OCI-LY1 (cell line): ENCODE results near the gene LIN9.

Source experiments
- H2AFZ ChIP-seq: fragments of 200-600 bp; sonication (generic), shearing (Covaris generic); 2 replicates; pipeline ENCODE4 v1.6.0; 2014; ENCODE audit warnings: antibody characterized with exemption, mild to moderate bottlenecking, low read length
- H3F3A ChIP-seq: fragments of 200-600 bp; sonication (generic), shearing (Covaris generic); 2 replicates; pipeline ENCODE4 v1.6.0; 2014; ENCODE audit warnings: mild to moderate bottlenecking, antibody characterized with exemption, low read length, moderate library complexity; ENCODE audit not compliant: insufficient read depth
- H3K27ac ChIP-seq: fragments of 200-600 bp; sonication (generic); 2 replicates; pipeline ENCODE4 v1.5.1; 2014; ENCODE audit warnings: low read length, mixed run types, mild to moderate bottlenecking, low read depth; ENCODE audit not compliant: poor library complexity, severe bottlenecking
- H3K27me3 ChIP-seq: fragments of 200-600 bp; sonication (generic); 2 replicates; pipeline ENCODE4 v1.6.0; 2014; ENCODE audit warnings: antibody characterized with exemption, mild to moderate bottlenecking, low read length, moderate library complexity; ENCODE audit not compliant: insufficient read depth
- H3K36me3 ChIP-seq: fragments of 200-600 bp; sonication (generic); 2 replicates; pipeline ENCODE4 v1.6.1; 2014; ENCODE audit warnings: mild to moderate bottlenecking, antibody characterized with exemption, low read length, moderate library complexity, mixed read lengths; ENCODE audit not compliant: insufficient read depth
- H3K4me1 ChIP-seq: fragments of 200-600 bp; sonication (generic); 2 replicates; pipeline ENCODE4 v1.5.1; 2014; ENCODE audit warnings: mild to moderate bottlenecking, low read length, moderate library complexity; ENCODE audit not compliant: insufficient read depth, severe bottlenecking
- H3K4me2 ChIP-seq: fragments of 200-600 bp; sonication (generic), shearing (Covaris generic); 2 replicates; pipeline ENCODE4 v1.6.1; 2014; ENCODE audit warnings: low read length
- H3K4me3 ChIP-seq: fragments of 200-600 bp; sonication (generic); 2 replicates; pipeline ENCODE4 v1.5.1; 2014; ENCODE audit warnings: low read length, low read depth, mild to moderate bottlenecking, mixed read lengths; ENCODE audit not compliant: poor library complexity, severe bottlenecking
- H3K79me2 ChIP-seq: fragments of 200-600 bp; shearing (Covaris generic); 2 replicates; pipeline ENCODE4 v1.6.1; 2016; ENCODE audit warnings: mixed run types, low read length, mixed read lengths; ENCODE audit not compliant: insufficient read depth
- H3K9ac ChIP-seq: fragments of 200-600 bp; sonication (generic), shearing (Covaris generic); 2 replicates; pipeline ENCODE4 v1.6.1; 2014; ENCODE audit warnings: mild to moderate bottlenecking, low read length, mixed read lengths
- H3K9me2 ChIP-seq: fragments of 200-600 bp; sonication (generic), shearing (Covaris generic); 2 replicates; pipeline ENCODE4 v1.6.1; 2014; ENCODE audit warnings: low read depth, mild to moderate bottlenecking, low read length, mixed read lengths
- H3K9me3 ChIP-seq: fragments of 200-600 bp; shearing (Covaris generic); 2 replicates; pipeline ENCODE4 v1.6.1; 2014; ENCODE audit warnings: low read length, mixed read lengths
- H4K20me1 ChIP-seq: fragments of 200-600 bp; sonication (generic), shearing (Covaris generic); 2 replicates; pipeline ENCODE4 v1.6.0; 2016; ENCODE audit warnings: mild to moderate bottlenecking, low read length; ENCODE audit not compliant: insufficient read depth
- EZH2 ChIP-seq: fragments of 200-600 bp; sonication (generic), shearing (Covaris generic); IDR thresholded peaks from 2 replicates; pipeline ENCODE4 v1.8.0; 2017; ENCODE audit warnings: borderline replicate concordance, mixed run types, mild to moderate bottlenecking, antibody characterized with exemption, low read length, moderate library complexity, mixed read lengths
- TF ChIP-seq, protein P1 (sequence below): fragments of 200-600 bp; sonication (generic), shearing (Covaris generic); IDR thresholded peaks from 2 replicates; pipeline ENCODE4 v1.5.1; 2017; ENCODE audit warnings: mild to moderate bottlenecking, antibody characterized with exemption, low read length, moderate library complexity, mixed read lengths

The LIN9 gene

DNA sequence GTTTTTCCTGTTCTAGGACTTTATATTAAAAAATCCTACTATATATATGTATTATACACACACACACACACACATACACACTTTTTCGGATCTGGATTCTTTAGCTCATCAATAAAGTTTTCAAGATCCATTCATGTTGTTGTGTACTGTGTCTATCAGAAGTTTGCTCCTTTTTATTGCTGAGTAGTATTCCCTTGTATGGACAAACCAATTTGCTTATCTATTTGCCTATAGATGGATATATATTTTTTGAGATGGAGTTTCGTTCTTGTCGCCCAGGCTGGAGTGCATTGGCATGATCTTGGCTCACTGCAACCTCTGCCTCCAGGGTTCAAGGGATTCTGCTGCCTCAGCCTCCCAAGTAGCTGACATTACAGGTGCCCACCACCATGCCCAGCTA lies 20.3 kb upstream of the LIN9 start:
- Histone ChIP-seq H3K79me2 (no peaks in the 10 kb centered on the region), H3K36me3 (no peaks in the 10 kb centered on the region), H3K27me3 (no peaks in the 10 kb centered on the region), H3K9me2 (no peaks in the 10 kb centered on the region), H3K9me3 (no peaks in the 10 kb centered on the region), H3K9ac (no peak overlapping the region), H3K4me3 (no peak overlapping the region), H3K27ac (no peak overlapping the region), H2AFZ (no peak overlapping the region), H3K4me1 (peaks cover 18% of the 10 kb centered on the region), H3K4me2 (no peak overlapping the region), H4K20me1 (no peaks in the 10 kb centered on the region), H3F3A (no peaks in the 10 kb centered on the region)
- TF ChIP-seq, protein P1, sequence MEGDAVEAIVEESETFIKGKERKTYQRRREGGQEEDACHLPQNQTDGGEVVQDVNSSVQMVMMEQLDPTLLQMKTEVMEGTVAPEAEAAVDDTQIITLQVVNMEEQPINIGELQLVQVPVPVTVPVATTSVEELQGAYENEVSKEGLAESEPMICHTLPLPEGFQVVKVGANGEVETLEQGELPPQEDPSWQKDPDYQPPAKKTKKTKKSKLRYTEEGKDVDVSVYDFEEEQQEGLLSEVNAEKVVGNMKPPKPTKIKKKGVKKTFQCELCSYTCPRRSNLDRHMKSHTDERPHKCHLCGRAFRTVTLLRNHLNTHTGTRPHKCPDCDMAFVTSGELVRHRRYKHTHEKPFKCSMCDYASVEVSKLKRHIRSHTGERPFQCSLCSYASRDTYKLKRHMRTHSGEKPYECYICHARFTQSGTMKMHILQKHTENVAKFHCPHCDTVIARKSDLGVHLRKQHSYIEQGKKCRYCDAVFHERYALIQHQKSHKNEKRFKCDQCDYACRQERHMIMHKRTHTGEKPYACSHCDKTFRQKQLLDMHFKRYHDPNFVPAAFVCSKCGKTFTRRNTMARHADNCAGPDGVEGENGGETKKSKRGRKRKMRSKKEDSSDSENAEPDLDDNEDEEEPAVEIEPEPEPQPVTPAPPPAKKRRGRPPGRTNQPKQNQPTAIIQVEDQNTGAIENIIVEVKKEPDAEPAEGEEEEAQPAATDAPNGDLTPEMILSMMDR = no peak
- TF ChIP-seq EZH2 = no peak

DNA sequence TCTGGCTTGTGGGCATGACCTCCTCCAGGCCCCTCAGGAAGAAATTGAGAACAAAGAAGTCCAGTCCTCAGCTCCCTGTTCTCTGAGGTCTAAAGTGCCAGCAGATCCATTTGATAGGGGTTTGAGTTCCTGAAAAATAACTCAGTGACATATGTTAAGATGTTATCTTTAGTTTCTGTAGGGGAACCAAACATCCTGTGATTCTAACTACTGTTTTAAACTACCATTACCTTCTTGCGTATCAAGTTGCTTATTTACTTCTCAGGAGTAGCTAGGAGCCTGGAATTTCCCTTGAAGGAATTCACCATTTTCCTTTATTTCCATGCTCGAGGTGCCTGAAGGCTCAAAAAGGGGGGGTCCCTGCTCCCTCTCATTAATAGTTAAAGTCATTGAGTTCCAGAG lies 18.8 kb upstream of the LIN9 start:
- Histone ChIP-seq H3K9ac (no peak overlapping the region), H2AFZ (no peak overlapping the region), H3K4me1 (peaks cover 12% of the 10 kb centered on the region), H3K27me3 (no peaks in the 10 kb centered on the region), H4K20me1 (no peaks in the 10 kb centered on the region), H3K9me3 (no peaks in the 10 kb centered on the region), H3K79me2 (no peaks in the 10 kb centered on the region), H3F3A (no peaks in the 10 kb centered on the region), H3K27ac (no peak overlapping the region), H3K9me2 (no peaks in the 10 kb centered on the region), H3K36me3 (no peaks in the 10 kb centered on the region), H3K4me2 (no peak overlapping the region), H3K4me3 (no peak overlapping the region)
- TF ChIP-seq, protein P1 = no peak
- TF ChIP-seq EZH2 = no peak

DNA sequence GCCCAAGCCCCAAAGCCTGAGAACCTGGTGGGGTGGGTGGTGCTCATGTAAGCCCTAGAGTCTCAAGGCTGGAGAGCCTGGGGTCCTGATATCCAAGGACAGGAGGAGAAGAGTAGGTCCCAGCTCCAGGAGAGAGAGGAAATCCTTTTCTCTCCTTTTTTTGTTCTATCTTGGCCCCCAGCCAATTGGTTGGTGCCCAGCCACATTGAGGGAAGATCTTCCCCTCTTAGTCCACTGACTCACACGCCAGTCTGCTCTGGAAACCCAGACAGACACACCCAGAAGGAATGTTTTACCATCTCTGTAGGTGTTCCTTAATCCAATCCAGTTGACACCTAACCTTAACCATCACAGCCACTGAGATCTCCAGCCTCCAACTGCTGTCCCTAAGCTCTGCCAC lies 16.2 kb upstream of the LIN9 start:
- no peaks in the 10 kb centered on the region for H3F3A ChIP-seq
- 0 out of 2 replicates have a peak, but pooled peaks cover 4% of the 10 kb centered on the region for H3K9me3 ChIP-seq
- H3K4me3 ChIP-seq = no peak overlapping the region
- H3K4me1 ChIP-seq = peaks cover 2% of the 10 kb centered on the region
- H4K20me1 ChIP-seq = no peaks in the 10 kb centered on the region
- no peaks in the 10 kb centered on the region for H3K79me2 ChIP-seq
- H3K27me3 ChIP-seq = no peaks in the 10 kb centered on the region
- TF ChIP-seq, protein P1 = no peak
- TF ChIP-seq EZH2 = no peak
- no peaks in the 10 kb centered on the region for H3K9me2 ChIP-seq
- no peak overlapping the region for H3K9ac ChIP-seq
- H3K27ac ChIP-seq = no peak overlapping the region
- H2AFZ ChIP-seq = no peak overlapping the region
- H3K4me2 ChIP-seq = no peak overlapping the region
- peaks cover 3% of the 10 kb centered on the region; the same call in 1 of the 2 replicates for H3K36me3 ChIP-seq
